Neural cell (in vitro differentiated cells): ENCODE data around the gene SLC16A8.

ENCODE experiments used
- CTCF ChIP-seq: fragments of 450-650 bp; IDR thresholded peaks from 2 replicates; pipeline ENCODE4 v1.5.1; 2014; ENCODE audit warnings: antibody characterized with exemption, mild to moderate bottlenecking, moderate library complexity; ENCODE audit not compliant: poor library complexity, severe bottlenecking
- EP300 ChIP-seq: fragments of 450-650 bp; conservative IDR thresholded peaks from 2 replicates; pipeline ENCODE4 v1.6.1; 2014; ENCODE audit warnings: antibody characterized with exemption, mild to moderate bottlenecking, moderate library complexity; ENCODE audit not compliant: poor library complexity, severe bottlenecking
- EZH2 ChIP-seq: fragments of 200-600, 300-800 bp; shearing (Covaris generic), sonication (generic); IDR thresholded peaks from 2 replicates; pipeline ENCODE4 v1.6.1; 2014; ENCODE audit warnings: antibody characterized with exemption, low read length, borderline replicate concordance, mild to moderate bottlenecking; ENCODE audit not compliant: insufficient read depth, poor library complexity, severe bottlenecking
- MXI1 ChIP-seq: fragments of 450-650 bp; conservative IDR thresholded peaks from 2 replicates; pipeline ENCODE4 v1.6.1; 2014; ENCODE audit warnings: antibody characterized with exemption, mild to moderate bottlenecking; ENCODE audit not compliant: poor library complexity, severe bottlenecking
- POLR2AphosphoS5 ChIP-seq: IDR thresholded peaks from 2 replicates; pipeline ENCODE4 v1.6.1; 2012
- RAD21 ChIP-seq: fragments of 450-650 bp; conservative IDR thresholded peaks from 2 replicates; pipeline ENCODE4 v1.6.1; 2014; ENCODE audit warnings: antibody characterized with exemption, mild to moderate bottlenecking, moderate library complexity
- REST ChIP-seq: IDR thresholded peaks from 2 replicates; pipeline ENCODE4 v1.6.1; 2012; ENCODE audit warnings: borderline replicate concordance
- TAF1 ChIP-seq: IDR thresholded peaks from 2 replicates; pipeline ENCODE4 v1.6.1; 2012; ENCODE audit warnings: low read depth

GRCh38 chr22:38050720-38051119 lies 33.3 kb downstream of the SLC16A8 start:
- TF ChIP-seq CTCF (no peak), EP300 (no peak), RAD21 (no peak), EZH2 (no peak), TAF1 (no peak), POLR2AphosphoS5 (no peak), MXI1 (no peak), REST (no peak)
